ENCODE data around the gene HOXC4.

Gene HOXC4

DNA sequence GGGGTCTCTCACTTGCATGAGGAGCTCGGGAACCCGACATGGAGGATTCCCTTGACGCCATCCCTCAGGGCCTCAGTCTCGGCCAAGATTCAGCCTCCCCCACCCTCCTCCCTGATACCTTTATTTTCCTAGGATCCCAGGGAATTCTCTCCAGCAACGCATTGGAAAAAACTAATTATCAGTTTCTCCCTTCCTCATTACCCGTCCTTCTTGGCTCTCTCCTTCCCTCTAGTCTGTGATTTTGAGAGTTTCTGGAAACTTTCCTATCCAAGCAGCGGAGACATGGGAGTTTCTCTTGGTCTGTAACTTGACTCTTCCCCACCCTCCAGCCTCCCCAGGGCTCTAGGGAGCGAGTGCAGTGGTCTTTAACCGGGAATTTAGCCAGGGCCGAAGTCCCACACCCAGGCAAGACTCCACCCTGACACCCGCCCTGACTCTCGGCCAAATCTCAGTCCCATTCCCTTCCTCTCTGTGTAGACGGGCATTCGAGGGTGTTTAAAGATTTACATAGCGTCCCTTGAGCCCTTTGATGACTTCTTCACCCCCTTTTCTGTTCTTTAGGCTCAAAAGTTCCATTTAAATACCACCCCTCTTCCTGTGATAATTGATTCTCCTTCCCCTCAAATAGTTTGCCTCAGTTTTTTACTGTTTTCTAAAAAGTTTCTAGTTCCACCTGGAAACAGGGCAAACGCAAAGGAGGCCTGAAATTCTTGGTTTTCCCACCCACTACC, 14.1 kb upstream of the HOXC4 start (continued):
- TF ChIP-seq ZNF202 (tag by site-specific recombination; IDR thresholded peaks at IDR 0.05; ENCODE audit: borderline replicate concordance) (no peak), HOXA7 (CRISPR knock-in tag; IDR thresholded peaks at IDR 0.05; ENCODE audit: borderline replicate concordance) (no peak), EGR2 (tag by site-specific recombination; IDR thresholded peaks at IDR 0.05; ENCODE audit: low read depth) (peak; percentile 14; the same call in 1 of the 2 replicates), ZFHX2 (tag by site-specific recombination; conservative IDR thresholded peaks at IDR 0.05) (peak; percentile 29; the same call in 1 of the 2 replicates), ZNF37A (tag by site-specific recombination; IDR thresholded peaks at IDR 0.05) (no peak), REPIN1 (tag by site-specific recombination; IDR thresholded peaks at IDR 0.05; ENCODE audit: low read depth) (no peak), ZNF146 (tag by site-specific recombination; IDR thresholded peaks at IDR 0.05) (no peak), IKZF3 (tag by site-specific recombination; IDR thresholded peaks at IDR 0.05) (peak; percentile 96), ZBTB8A (tag by site-specific recombination; IDR thresholded peaks at IDR 0.05) (peak; percentile 33), GLI4 (tag by site-specific recombination; IDR thresholded peaks at IDR 0.05) (no peak), ZNF426 (tag by site-specific recombination; IDR thresholded peaks at IDR 0.05) (no peak), ZNF521 (tag by site-specific recombination; IDR thresholded peaks at IDR 0.05) (no peak), GLI2 (tag by site-specific recombination; IDR thresholded peaks at IDR 0.05; ENCODE audit: borderline replicate concordance, low read depth) (no peak), MZF1 (tag by site-specific recombination; IDR thresholded peaks at IDR 0.05; ENCODE audit: borderline replicate concordance) (no peak), ZSCAN18 (tag by site-specific recombination; IDR thresholded peaks at IDR 0.05) (no peak), CTCF (tag by site-specific recombination; IDR thresholded peaks at IDR 0.05) (no peak), ZNF433 (tag by site-specific recombination; IDR thresholded peaks at IDR 0.05; ENCODE audit: low read depth) (no peak), ZNF362 (tag by site-specific recombination; IDR thresholded peaks at IDR 0.05) (no peak), ZNF530 (tag by site-specific recombination; IDR thresholded peaks at IDR 0.05; ENCODE audit: low read depth) (no peak), ZNF785 (tag by site-specific recombination; IDR thresholded peaks at IDR 0.05) (no peak), ZNF302 (tag by site-specific recombination; IDR thresholded peaks at IDR 0.05; ENCODE audit: low read depth) (no peak), ZBTB1 (tag by site-specific recombination; IDR thresholded peaks at IDR 0.05) (no peak), SP7 (tag by site-specific recombination; IDR thresholded peaks at IDR 0.05) (no peak; the same call in 1 of the 2 replicates), ZFP3 (tag by site-specific recombination; IDR thresholded peaks at IDR 0.05; ENCODE audit: low read depth) (no peak), ZNF133 (tag by site-specific recombination; IDR thresholded peaks at IDR 0.05) (no peak), KLF1 (tag by site-specific recombination; IDR thresholded peaks at IDR 0.05) (peak; percentile 91), ZNF112 (tag by site-specific recombination; IDR thresholded peaks at IDR 0.05) (no peak), ZNF560 (tag by site-specific recombination; IDR thresholded peaks at IDR 0.05; ENCODE audit: borderline replicate concordance) (no peak), ZNF266 (tag by site-specific recombination; IDR thresholded peaks at IDR 0.05; ENCODE audit: low read depth) (no peak)
- TF ChIP-seq, protein P1, sequence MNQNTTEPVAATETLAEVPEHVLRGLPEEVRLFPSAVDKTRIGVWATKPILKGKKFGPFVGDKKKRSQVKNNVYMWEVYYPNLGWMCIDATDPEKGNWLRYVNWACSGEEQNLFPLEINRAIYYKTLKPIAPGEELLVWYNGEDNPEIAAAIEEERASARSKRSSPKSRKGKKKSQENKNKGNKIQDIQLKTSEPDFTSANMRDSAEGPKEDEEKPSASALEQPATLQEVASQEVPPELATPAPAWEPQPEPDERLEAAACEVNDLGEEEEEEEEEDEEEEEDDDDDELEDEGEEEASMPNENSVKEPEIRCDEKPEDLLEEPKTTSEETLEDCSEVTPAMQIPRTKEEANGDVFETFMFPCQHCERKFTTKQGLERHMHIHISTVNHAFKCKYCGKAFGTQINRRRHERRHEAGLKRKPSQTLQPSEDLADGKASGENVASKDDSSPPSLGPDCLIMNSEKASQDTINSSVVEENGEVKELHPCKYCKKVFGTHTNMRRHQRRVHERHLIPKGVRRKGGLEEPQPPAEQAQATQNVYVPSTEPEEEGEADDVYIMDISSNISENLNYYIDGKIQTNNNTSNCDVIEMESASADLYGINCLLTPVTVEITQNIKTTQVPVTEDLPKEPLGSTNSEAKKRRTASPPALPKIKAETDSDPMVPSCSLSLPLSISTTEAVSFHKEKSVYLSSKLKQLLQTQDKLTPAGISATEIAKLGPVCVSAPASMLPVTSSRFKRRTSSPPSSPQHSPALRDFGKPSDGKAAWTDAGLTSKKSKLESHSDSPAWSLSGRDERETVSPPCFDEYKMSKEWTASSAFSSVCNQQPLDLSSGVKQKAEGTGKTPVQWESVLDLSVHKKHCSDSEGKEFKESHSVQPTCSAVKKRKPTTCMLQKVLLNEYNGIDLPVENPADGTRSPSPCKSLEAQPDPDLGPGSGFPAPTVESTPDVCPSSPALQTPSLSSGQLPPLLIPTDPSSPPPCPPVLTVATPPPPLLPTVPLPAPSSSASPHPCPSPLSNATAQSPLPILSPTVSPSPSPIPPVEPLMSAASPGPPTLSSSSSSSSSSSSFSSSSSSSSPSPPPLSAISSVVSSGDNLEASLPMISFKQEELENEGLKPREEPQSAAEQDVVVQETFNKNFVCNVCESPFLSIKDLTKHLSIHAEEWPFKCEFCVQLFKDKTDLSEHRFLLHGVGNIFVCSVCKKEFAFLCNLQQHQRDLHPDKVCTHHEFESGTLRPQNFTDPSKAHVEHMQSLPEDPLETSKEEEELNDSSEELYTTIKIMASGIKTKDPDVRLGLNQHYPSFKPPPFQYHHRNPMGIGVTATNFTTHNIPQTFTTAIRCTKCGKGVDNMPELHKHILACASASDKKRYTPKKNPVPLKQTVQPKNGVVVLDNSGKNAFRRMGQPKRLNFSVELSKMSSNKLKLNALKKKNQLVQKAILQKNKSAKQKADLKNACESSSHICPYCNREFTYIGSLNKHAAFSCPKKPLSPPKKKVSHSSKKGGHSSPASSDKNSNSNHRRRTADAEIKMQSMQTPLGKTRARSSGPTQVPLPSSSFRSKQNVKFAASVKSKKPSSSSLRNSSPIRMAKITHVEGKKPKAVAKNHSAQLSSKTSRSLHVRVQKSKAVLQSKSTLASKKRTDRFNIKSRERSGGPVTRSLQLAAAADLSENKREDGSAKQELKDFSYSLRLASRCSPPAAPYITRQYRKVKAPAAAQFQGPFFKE (tag by site-specific recombination; IDR thresholded peaks at IDR 0.05; ENCODE audit: borderline replicate concordance) = no peak

Data from HEK293 (cell line).